Right lobe of liver (tissue), 6 donors: ENCODE results near the gene MACROD2. TPM values are rescaled to one million over a fixed set of nuclear protein-coding genes. Genes with fewer than 3 reads are reported as not detected.
A peak's percentile ranks its signal among the peaks of the same experiment; 100 is the strongest.

ENCODE experiments used
- ATAC-seq, 4 donors: fragments of 200-7000 bp; cut with Tn5 transposase; one replicate each; pipeline ENCODE4 v1.9.1; 2020; ENCODE audit warnings: mild to moderate bottlenecking in 4 of 4, moderate library complexity in 4 of 4
- DNase-seq, 3 donors: peaks; one replicate each; pipeline ENCODE4 v3.0.0-alpha.2; 2020
- H3K27ac ChIP-seq, 3 donors: fragments of 200-600 bp; one replicate each; pipeline ENCODE4 v1.8.0; 2022
- H3K27me3 ChIP-seq, 2 donors: fragments of 200-600 bp; one replicate each; pipeline ENCODE4 v1.8.0; 2022
- H3K36me3 ChIP-seq, 4 donors: fragments of 200-600 bp; sonication (generic) in 1 of 4; one replicate each; pipeline versions ENCODE4 v1.5.1 to v1.8.0; 2017 to 2022; ENCODE audit warnings: control low read depth in 1 of 4
- H3K4me1 ChIP-seq, 4 donors: fragments of 200-600 bp; sonication (generic) in 1 of 4; one replicate each; pipeline versions ENCODE4 v1.5.1 to v1.8.0; 2017 to 2022; ENCODE audit warnings: control low read depth in 1 of 4
- H3K4me3 ChIP-seq, 3 donors: fragments of 200-600 bp; one replicate each; pipeline ENCODE4 v1.8.0; 2022
- H3K9me3 ChIP-seq, 4 donors: fragments of 200-600 bp; sonication (generic) in 1 of 4; one replicate each; pipeline versions ENCODE4 v1.5.1 to v1.8.0; 2017 to 2022; ENCODE audit warnings: control low read depth in 1 of 4
- POLR2A ChIP-seq: fragments of 450-650 bp; IDR thresholded peaks from one replicate; pipeline ENCODE4 v1.6.1; 2017; ENCODE audit warnings: antibody characterized with exemption, mild to moderate bottlenecking
- WGBS: methylation state at CpG from one replicate; pipeline ENCODE4 v1.1.6; 2018; ENCODE audit warnings: low coverage, low lambda C conversion rate; ENCODE audit not compliant: insufficient coverage; ENCODE audit errors: missing lambda C conversion rate; 5-methylcytosine and 5-hydroxymethylcytosine counted together
- intact Hi-C, 2 donors: fragments of 100-400 bp; cut with DNase I; formaldehyde crosslinking; loops; one replicate each; pipeline versions ENCODE4 v1.11.2 to v1.14.1; 2022
- total RNA-seq, 6 experiments: library from RNA; depleted of rRNA in 2 of 6; stranded (reverse); fragments of >200 nt in 2 of 6; fragmentation: NEBNext Ultra II Directional in 3 of 6; extraction: Animal tissue kit (Norgen Biotek cat#: 25700) in 3 of 6; gene quantifications; one replicate each; pipeline versions ENCODE4 v1.1.0 to v1.2.4, GENCODE V29; 2016 to 2023
- TF ChIP-seq, protein P1 (sequence below), 4 donors: fragments of 200-600 bp in 3 of 4; fragments of 450-650 bp in 1 of 4; IDR thresholded peaks; one replicate each; pipeline versions ENCODE4 v1.5.1 to v1.8.0; 2016 to 2022; ENCODE audit warnings: antibody characterized with exemption in 4 of 4, mild to moderate bottlenecking in 2 of 4
- donor health status: DM: no; HTN: yes; CAD: no.
- donor health status: DM: no; HTN: no; CAD: no.
- donor health status: DM: no; HTN: no; CAD: no.
- donor health status: DM: no; HTN: yes; CAD: no.
- donor health status: DM: no; HTN: yes; CAD: no.

Gene MACROD2
- total RNA-seq, 6 experiments from 2014 or later, result 1.2 to 5.5 (median 3.3) TPM

DNA sequence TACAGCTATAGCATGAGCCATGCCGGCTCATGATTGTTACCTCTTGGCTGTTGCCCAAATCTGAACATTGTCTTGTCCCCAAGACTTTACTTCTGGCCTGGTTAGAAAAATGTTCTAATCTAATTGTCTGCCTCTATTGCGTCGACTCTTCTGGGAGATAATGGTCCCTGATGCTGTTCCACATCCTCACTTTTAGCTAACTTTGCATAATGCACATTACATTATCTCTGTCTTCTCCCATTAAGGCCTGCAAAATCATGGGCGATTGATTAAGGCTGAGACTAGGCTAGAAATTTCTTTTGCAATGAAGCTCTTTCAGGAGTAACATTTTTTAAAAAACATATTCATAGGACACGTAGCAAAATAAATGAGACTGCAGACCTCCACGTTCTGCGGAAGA, 1616.9 kb downstream of the MACROD2 start:
- no peaks in the 10 kb centered on the region for H3K36me3 ChIP-seq
- H3K4me1 ChIP-seq, result peaks cover 0 to 16% (median 4%) of the 10 kb centered on the region in 4 donors
- H3K9me3 ChIP-seq, result no peaks in the 10 kb centered on the region
- H3K27ac ChIP-seq, result no peak overlapping the region
- ATAC-seq, result no peak
- intact Hi-C loops, result no loop called here
- 87% methylated on average over 7 of the region's 7 CpGs for WGBS
- H3K27me3 ChIP-seq, result no peaks in the 10 kb centered on the region
- TF ChIP-seq, protein P1, sequence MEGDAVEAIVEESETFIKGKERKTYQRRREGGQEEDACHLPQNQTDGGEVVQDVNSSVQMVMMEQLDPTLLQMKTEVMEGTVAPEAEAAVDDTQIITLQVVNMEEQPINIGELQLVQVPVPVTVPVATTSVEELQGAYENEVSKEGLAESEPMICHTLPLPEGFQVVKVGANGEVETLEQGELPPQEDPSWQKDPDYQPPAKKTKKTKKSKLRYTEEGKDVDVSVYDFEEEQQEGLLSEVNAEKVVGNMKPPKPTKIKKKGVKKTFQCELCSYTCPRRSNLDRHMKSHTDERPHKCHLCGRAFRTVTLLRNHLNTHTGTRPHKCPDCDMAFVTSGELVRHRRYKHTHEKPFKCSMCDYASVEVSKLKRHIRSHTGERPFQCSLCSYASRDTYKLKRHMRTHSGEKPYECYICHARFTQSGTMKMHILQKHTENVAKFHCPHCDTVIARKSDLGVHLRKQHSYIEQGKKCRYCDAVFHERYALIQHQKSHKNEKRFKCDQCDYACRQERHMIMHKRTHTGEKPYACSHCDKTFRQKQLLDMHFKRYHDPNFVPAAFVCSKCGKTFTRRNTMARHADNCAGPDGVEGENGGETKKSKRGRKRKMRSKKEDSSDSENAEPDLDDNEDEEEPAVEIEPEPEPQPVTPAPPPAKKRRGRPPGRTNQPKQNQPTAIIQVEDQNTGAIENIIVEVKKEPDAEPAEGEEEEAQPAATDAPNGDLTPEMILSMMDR (IDR thresholded peaks at IDR 0.05), result no peak
- DNase-seq, result no peak
- H3K4me3 ChIP-seq, result no peak overlapping the region

DNA sequence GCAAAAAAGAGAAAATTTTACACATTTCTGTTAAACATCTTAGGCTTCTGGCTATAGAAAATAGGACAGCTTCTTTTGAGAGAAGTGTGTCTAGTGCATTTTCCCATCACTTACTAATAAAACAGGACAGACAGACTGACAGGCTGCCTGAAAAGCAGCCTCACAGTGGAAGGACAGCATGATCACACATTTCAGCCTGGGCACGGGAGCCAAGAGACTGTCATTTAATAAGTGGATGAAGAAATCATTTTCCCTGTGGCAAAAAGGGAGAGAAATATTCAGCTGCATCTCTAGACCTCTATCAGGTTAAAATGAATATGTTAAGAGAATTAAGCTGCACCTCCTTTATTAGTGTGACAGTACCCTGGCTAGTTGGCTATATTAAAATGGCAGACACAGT, 1617.5 kb downstream of the MACROD2 start:
- ATAC-seq (no peak), DNase-seq (no peak)
- 14% methylated on average over 1 of the region's 1 CpG for WGBS

DNA sequence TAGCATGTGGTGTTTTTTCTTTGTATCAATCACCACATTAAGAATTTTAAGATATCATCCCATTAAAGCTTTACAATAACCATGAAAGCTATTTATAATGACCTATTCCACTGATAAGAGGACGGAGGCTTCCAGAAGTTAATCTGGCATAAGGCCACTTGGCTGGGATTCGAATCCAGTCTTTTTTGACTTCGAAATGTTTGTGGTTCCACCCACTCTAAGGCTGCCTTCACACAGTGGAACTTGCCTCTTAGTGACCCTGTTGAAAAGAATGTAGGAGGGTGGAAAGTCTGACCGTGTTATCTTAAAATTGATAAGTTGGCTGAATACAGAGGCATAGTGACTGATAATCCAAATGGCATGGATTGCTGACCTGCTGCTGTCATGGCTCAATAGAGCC, 1618.2 kb downstream of the MACROD2 start:
- DNase-seq (peak in 1 of 3 donors; percentile 65), ATAC-seq (peak; percentile 78 to 91 (median 86))
- no peak for TF ChIP-seq POLR2A
- TF ChIP-seq, protein P1 (IDR thresholded peaks at IDR 0.05), result no peak
- Histone ChIP-seq H3K27me3 (no peaks in the 10 kb centered on the region), H3K36me3 (no peaks in the 10 kb centered on the region), H3K4me3 (no peak overlapping the region), H3K9me3 (no peaks in the 10 kb centered on the region), H3K27ac (no peak overlapping the region), H3K4me1 (peaks cover 0 to 16% (median 4%) of the 10 kb centered on the region in 4 donors)
- intact Hi-C loops, result no loop called here
- 13% methylated on average over 4 of the region's 4 CpGs for WGBS

More for the DNA sequence above, 1617.5 kb downstream of the MACROD2 start:
- no peak overlapping the region for H3K27ac ChIP-seq
- no peaks in the 10 kb centered on the region for H3K36me3 ChIP-seq
- no peak overlapping the region for H3K4me3 ChIP-seq
- TF ChIP-seq POLR2A, result no peak
- TF ChIP-seq, protein P1 (IDR thresholded peaks at IDR 0.05), result no peak
- H3K27me3 ChIP-seq, result no peaks in the 10 kb centered on the region
- intact Hi-C loops, result no loop called here
- H3K4me1 ChIP-seq, result peaks cover 0 to 16% (median 4%) of the 10 kb centered on the region in 4 donors
- H3K9me3 ChIP-seq, result no peaks in the 10 kb centered on the region

DNA sequence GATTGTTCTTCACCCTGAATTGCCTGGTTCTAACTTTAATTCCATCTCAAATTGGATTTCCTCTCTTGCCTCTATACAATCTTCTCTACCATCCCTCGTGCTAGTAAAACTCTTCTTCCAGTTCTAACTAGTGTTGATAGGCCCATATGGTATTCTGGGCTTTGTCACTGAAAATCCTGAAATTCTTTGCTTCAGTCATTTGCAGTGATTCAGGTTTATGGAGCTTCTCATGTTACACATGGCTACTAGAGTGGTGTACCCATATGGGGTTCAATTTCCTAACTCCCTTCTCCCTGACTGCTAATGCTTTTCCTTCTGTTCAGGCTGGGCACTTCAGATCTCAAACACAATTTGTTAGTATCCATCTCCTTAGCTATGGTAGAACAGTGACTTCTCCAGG, 1621.3 kb downstream of the MACROD2 start:
- DNase-seq (no peak), ATAC-seq (no peak)
- Histone ChIP-seq H3K27ac (no peak overlapping the region), H3K36me3 (no peaks in the 10 kb centered on the region), H3K4me3 (no peak overlapping the region), H3K27me3 (no peaks in the 10 kb centered on the region), H3K4me1 (peaks cover 0 to 9% (median 4%) of the 10 kb centered on the region in 4 donors), H3K9me3 (no peaks in the 10 kb centered on the region)
- WGBS, result 83% methylated on average over 1 of the region's 1 CpG
- TF ChIP-seq, protein P1 (IDR thresholded peaks at IDR 0.05), result no peak
- TF ChIP-seq POLR2A, result no peak
- intact Hi-C loops, result no loop called here

DNA sequence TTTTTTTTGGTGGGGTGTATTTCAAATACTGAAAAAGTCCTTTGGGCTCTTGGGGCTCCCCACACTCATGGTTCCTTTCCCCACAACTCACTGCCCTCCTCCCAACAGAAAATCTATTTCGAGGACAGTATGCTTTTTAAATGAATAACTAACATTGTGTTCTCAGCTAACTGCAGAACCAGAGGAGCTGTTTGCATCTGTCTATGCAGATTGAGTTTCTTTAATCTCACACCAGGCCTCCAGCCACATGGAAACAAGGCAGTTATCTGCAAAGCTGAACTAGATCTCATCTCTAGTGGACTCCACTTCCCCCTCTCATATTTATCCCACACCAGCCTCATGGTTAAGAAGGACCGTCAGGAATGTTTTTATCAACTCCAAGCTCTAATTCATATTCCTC, 1622.8 kb downstream of the MACROD2 start:
- H3K4me1 ChIP-seq, result peaks cover 0 to 9% (median 4%) of the 10 kb centered on the region in 4 donors

More for the DNA sequence above, 1622.8 kb downstream of the MACROD2 start:
- no peaks in the 10 kb centered on the region for H3K36me3 ChIP-seq
- intact Hi-C loops, result no loop called here
- H3K27ac ChIP-seq, result no peak overlapping the region
- no peaks in the 10 kb centered on the region for H3K9me3 ChIP-seq
- WGBS, result 86% methylated on average over 2 of the region's 2 CpGs
- DNase-seq (no peak), ATAC-seq (no peak)
- no peaks in the 10 kb centered on the region for H3K27me3 ChIP-seq
- TF ChIP-seq POLR2A, result no peak
- TF ChIP-seq, protein P1 (IDR thresholded peaks at IDR 0.05), result no peak
- no peak overlapping the region for H3K4me3 ChIP-seq
